Skeletal muscle satellite cell (primary cell): Measurements from ENCODE around the gene ZNF516.
"Not testable (repeated sequence)": the region's sequence is repeated elsewhere in the genome, so short reads cannot be mapped to it uniquely, and the experiment has no call there.

Experiments used
- H3K27me3 ChIP-seq: 2 replicates; pipeline ENCODE4 v1.7.0; 2013; ENCODE audit warnings: low read length; ENCODE audit not compliant: control insufficient read depth, insufficient read depth
- H3K36me3 ChIP-seq: 2 replicates; pipeline ENCODE4 v1.7.0; 2013; ENCODE audit warnings: mild to moderate bottlenecking, control low read depth, low read length; ENCODE audit not compliant: insufficient read depth
- H3K4me1 ChIP-seq: 2 replicates; pipeline ENCODE4 v1.7.0; 2013; ENCODE audit warnings: low read length; ENCODE audit not compliant: control insufficient read depth, insufficient read depth
- H3K4me2 ChIP-seq: 2 replicates; pipeline ENCODE4 v1.7.0; 2013; ENCODE audit warnings: mild to moderate bottlenecking, low read length
- H3K4me3 ChIP-seq: 2 replicates; pipeline ENCODE4 v1.7.0; 2013; ENCODE audit warnings: low read length
- H3K9ac ChIP-seq: 2 replicates; pipeline ENCODE4 v1.7.0; 2013; ENCODE audit warnings: mild to moderate bottlenecking, low read depth, low read length, moderate library complexity
- H3K9me3 ChIP-seq: replicated peaks from 2 replicates; pipeline ENCODE4 v1.7.0; 2013; ENCODE audit warnings: mild to moderate bottlenecking, control low read depth, low read length

Gene ZNF516

GRCh38 chr18:76475450-76476194 lies 19.4 kb downstream of the ZNF516 start:
- Histone ChIP-seq H3K4me3 (peak overlapping the region; percentile 58), H3K9me3 (no peaks in the 10 kb centered on the region), H3K4me1 (peaks cover 49% of the 10 kb centered on the region), H3K4me2 (peak overlapping the region; percentile 88), H3K9ac (peak overlapping the region; percentile 52), H3K36me3 (no peaks in the 10 kb centered on the region), H3K27me3 (no peaks in the 10 kb centered on the region)

GRCh38 chr18:76474824-76475223 lies 20.2 kb downstream of the ZNF516 start:
- Histone ChIP-seq H3K9ac (peak overlapping the region; percentile 52), H3K9me3 (no peaks in the 10 kb centered on the region), H3K4me3 (peak overlapping the region; percentile 58), H3K4me1 (peaks cover 49% of the 10 kb centered on the region), H3K4me2 (peak overlapping the region; percentile 88), H3K36me3 (no peaks in the 10 kb centered on the region), H3K27me3 (no peaks in the 10 kb centered on the region)

GRCh38 chr18:76473521-76473920 lies 21.5 kb downstream of the ZNF516 start:
- not testable (repeated sequence) for H3K4me3 ChIP-seq, H3K9me3 ChIP-seq, H3K27me3 ChIP-seq, H3K4me2 ChIP-seq, H3K36me3 ChIP-seq, H3K9ac ChIP-seq
- H3K4me1 ChIP-seq = peaks cover 49% of the 10 kb centered on the region

- Histone ChIP-seq H3K4me2 (no peak overlapping the region), H3K36me3 (no peaks in the 10 kb centered on the region), H3K27me3 (no peaks in the 10 kb centered on the region), H3K9me3 (no peaks in the 10 kb centered on the region), H3K4me3 (no peak overlapping the region), H3K9ac (no peak overlapping the region), H3K4me1 (peaks cover 47% of the 10 kb centered on the region)
Measured at GRCh38 chr18:76472829-76473228, 22.2 kb downstream of the ZNF516 start.

- peak overlapping the region; percentile 7 for H3K4me2 ChIP-seq
- H3K9ac ChIP-seq = no peak overlapping the region
- peaks cover 43% of the 10 kb centered on the region for H3K4me1 ChIP-seq
- H3K9me3 ChIP-seq = no peaks in the 10 kb centered on the region
- no peaks in the 10 kb centered on the region for H3K27me3 ChIP-seq
- H3K36me3 ChIP-seq = no peaks in the 10 kb centered on the region
- no peak overlapping the region for H3K4me3 ChIP-seq
Measured at GRCh38 chr18:76471593-76471992, 23.4 kb downstream of the ZNF516 start.

- H3K4me1 ChIP-seq = peaks cover 16% of the 10 kb centered on the region
- H3K27me3 ChIP-seq = no peaks in the 10 kb centered on the region
- H3K4me3 ChIP-seq = no peak overlapping the region
- H3K36me3 ChIP-seq = no peaks in the 10 kb centered on the region
- no peak overlapping the region for H3K9ac ChIP-seq
- no peaks in the 10 kb centered on the region for H3K9me3 ChIP-seq
- H3K4me2 ChIP-seq = no peak overlapping the region
Measured at GRCh38 chr18:76468345-76469304, 26.4 kb downstream of the ZNF516 start.

- H3K9ac ChIP-seq = no peak overlapping the region
Measured at GRCh38 chr18:76467371-76468190, 27.5 kb downstream of the ZNF516 start.

GRCh38 chr18:76466410-76466991 lies 28.5 kb downstream of the ZNF516 start:
- Histone ChIP-seq H3K9me3 (no peaks in the 10 kb centered on the region), H3K4me1 (peaks cover 12% of the 10 kb centered on the region), H3K4me3 (no peak overlapping the region), H3K36me3 (peaks cover 3% of the 10 kb centered on the region), H3K4me2 (no peak overlapping the region), H3K9ac (no peak overlapping the region), H3K27me3 (no peaks in the 10 kb centered on the region)

More at GRCh38 chr18:76467371-76468190, 27.5 kb downstream of the ZNF516 start:
- Histone ChIP-seq H3K9me3 (no peaks in the 10 kb centered on the region), H3K4me1 (peaks cover 16% of the 10 kb centered on the region), H3K36me3 (no peaks in the 10 kb centered on the region), H3K4me2 (peak overlapping the region; percentile 28), H3K27me3 (no peaks in the 10 kb centered on the region), H3K4me3 (no peak overlapping the region)

GRCh38 chr18:76465630-76466409 lies 29.2 kb downstream of the ZNF516 start:
- Histone ChIP-seq H3K9ac (no peak overlapping the region), H3K4me1 (peaks cover 9% of the 10 kb centered on the region), H3K36me3 (peaks cover 3% of the 10 kb centered on the region), H3K4me3 (no peak overlapping the region), H3K4me2 (no peak overlapping the region), H3K9me3 (no peaks in the 10 kb centered on the region), H3K27me3 (no peaks in the 10 kb centered on the region)
